OCI-LY7 (cell line): ENCODE data around the gene GPBP1L1.

ENCODE experiments used
- CTCF ChIP-seq: fragments of 200-600 bp; sonication (generic); conservative IDR thresholded peaks from 2 replicates; pipeline ENCODE4 v1.5.1; 2014; ENCODE audit warnings: mild to moderate bottlenecking, antibody characterized with exemption, low read length, moderate library complexity, mixed read lengths
- EZH2phosphoT487 ChIP-seq: fragments of 200-600 bp; sonication (generic); IDR thresholded peaks from 2 replicates; pipeline ENCODE4 v1.6.1; 2018; ENCODE audit warnings: low read depth, borderline replicate concordance, mild to moderate bottlenecking, mixed run types, antibody characterized with exemption, low read length, moderate library complexity, mixed read lengths

DNA sequence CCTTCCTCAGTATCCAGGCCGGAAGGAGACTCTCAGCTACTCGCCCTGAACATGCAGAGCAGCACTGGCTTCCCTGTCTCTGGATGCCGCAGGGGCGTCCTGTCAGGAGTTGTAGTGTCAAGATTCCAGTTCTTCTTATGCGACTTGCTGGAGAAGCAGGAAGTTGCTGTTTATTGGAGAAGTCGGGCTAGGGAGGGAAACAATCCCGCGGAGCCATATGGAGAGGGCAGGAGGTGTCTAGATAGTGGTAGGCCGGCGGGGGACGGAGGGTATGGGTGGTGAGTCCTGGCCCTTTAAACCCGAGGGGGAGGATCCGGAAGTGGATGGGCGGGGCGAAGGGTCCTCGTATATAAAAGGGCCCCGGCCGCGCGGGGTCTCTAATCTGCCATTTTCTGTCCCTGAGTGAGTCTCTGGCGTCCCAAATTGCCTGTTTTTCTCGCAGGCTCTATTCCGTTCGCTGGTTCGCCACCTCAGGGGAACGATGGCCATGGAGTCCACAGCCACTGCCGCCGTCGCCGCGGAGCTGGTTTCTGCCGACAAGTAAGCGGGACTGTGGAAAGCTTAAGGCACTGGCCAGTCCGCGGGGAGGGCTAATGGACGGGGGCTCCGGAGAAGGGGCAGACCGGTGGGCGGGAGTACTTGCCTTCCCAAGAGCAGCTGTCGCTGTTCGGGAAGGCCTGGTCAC, 102.5 kb downstream of the GPBP1L1 start, which contains the start of gene NASP:
- no peak for TF ChIP-seq CTCF
- TF ChIP-seq EZH2phosphoT487: no peak
